Measurements from ENCODE around the gene ERGIC3.

Gene ERGIC3

GRCh38 chr20:35595901-35596300 is 54.0 kb downstream of the ERGIC3 start:
- no peak for DNase-seq (ENCODE audit: low read depth in 2 of 2, low spot score in 1 of 2)

- DNase-seq (ENCODE audit: low read depth in 2 of 2, low spot score in 1 of 2), result no peak
Measured at GRCh38 chr20:35597186-35597585, 55.3 kb downstream of the ERGIC3 start.

GRCh38 chr20:35598476-35598875 is 56.6 kb downstream of the ERGIC3 start:
- DNase-seq (ENCODE audit: low read depth in 2 of 2, low spot score in 1 of 2), result no peak

GRCh38 chr20:35598899-35599775 is 57.3 kb downstream of the ERGIC3 start:
- DNase-seq (ENCODE audit: low read depth in 2 of 2, low spot score in 1 of 2), result no peak

- DNase-seq (ENCODE audit: low read depth in 2 of 2, low spot score in 1 of 2), result no peak
Measured at GRCh38 chr20:35599776-35600120, 57.9 kb downstream of the ERGIC3 start.

GRCh38 chr20:35600176-35600992 is 58.5 kb downstream of the ERGIC3 start:
- DNase-seq (ENCODE audit: low read depth in 2 of 2, low spot score in 1 of 2), result no peak

- peak; percentile 40 to 60 for DNase-seq (ENCODE audit: low read depth in 2 of 2, low spot score in 1 of 2)
Measured at GRCh38 chr20:35600993-35601973, 59.4 kb downstream of the ERGIC3 start.

GRCh38 chr20:35601990-35602389 is 60.1 kb downstream of the ERGIC3 start:
- no peak for DNase-seq (ENCODE audit: low read depth in 2 of 2, low spot score in 1 of 2)

GRCh38 chr20:35602851-35603495 is 61.1 kb downstream of the ERGIC3 start:
- DNase-seq (ENCODE audit: low read depth in 2 of 2, low spot score in 1 of 2), result no peak

- DNase-seq (ENCODE audit: low read depth in 2 of 2, low spot score in 1 of 2), result no peak
Measured at GRCh38 chr20:35603695-35604448, 62.0 kb downstream of the ERGIC3 start.

GRCh38 chr20:35604449-35604747 is 62.5 kb downstream of the ERGIC3 start:
- no peak for DNase-seq (ENCODE audit: low read depth in 2 of 2, low spot score in 1 of 2)

GRCh38 chr20:35606127-35606526 is 64.2 kb downstream of the ERGIC3 start:
- no peak for DNase-seq (ENCODE audit: low read depth in 2 of 2, low spot score in 1 of 2)
